PC-9 (cell line): ENCODE results near the gene TCP11. TPM values are rescaled to one million over a fixed set of nuclear protein-coding genes. Genes with fewer than 3 reads are reported as not detected.

Experiments
- BruUV-seq: library from RNA; stranded (reverse); fragments of 400-500 nt; replicated peaks from 2 replicates; lab custom pipeline; 2021; lab: Mats Ljungman, UMichigan
- CTCF ChIA-PET: fragments of 300-600 bp; sonication (Branson Sonifier 250); formaldehyde crosslinking; loops from one replicate; lab custom pipeline; 2022; ENCODE audit warnings: antibody characterized with exemption; lab: Charles Lee
- POLR2A ChIA-PET: fragments of 300-600 bp; sonication (Branson Sonifier 250); formaldehyde crosslinking; loops from one replicate; lab custom pipeline; 2022; ENCODE audit warnings: antibody characterized with exemption; ENCODE audit not compliant: unreplicated experiment; lab: Charles Lee
- DNase-seq, 2 experiments: peaks; one replicate each; pipeline versions ENCODE4 v3.0.0 to v3.0.0-alpha.2; 2015 to 2022; ENCODE audit warnings: mixed read lengths in 1 of 2
- H2AFZ ChIP-seq: fragments of 200-600 bp; sonication (generic); 2 replicates; pipeline ENCODE4 v1.8.1; 2017; ENCODE audit warnings: antibody characterized with exemption
- H3F3A ChIP-seq: fragments of 200-600 bp; sonication (generic); 2 replicates; pipeline ENCODE4 v1.8.1; 2017; ENCODE audit warnings: antibody characterized with exemption, mild to moderate bottlenecking, low read depth; ENCODE audit not compliant: insufficient read depth
- H3K27ac ChIP-seq: fragments of 200-600 bp; sonication (generic); 2 replicates; pipeline ENCODE4 v1.6.1; 2016; ENCODE audit warnings: mixed run types
- H3K27me3 ChIP-seq: fragments of 200-600 bp; sonication (generic); 2 replicates; pipeline ENCODE4 v1.6.1; 2016; ENCODE audit warnings: low read depth, mixed run types; ENCODE audit not compliant: insufficient read depth
- H3K36me3 ChIP-seq: fragments of 200-600 bp; sonication (generic); 2 replicates; pipeline ENCODE4 v1.6.1; 2016; ENCODE audit warnings: low read depth, mixed run types
- H3K4me1 ChIP-seq: fragments of 200-600 bp; sonication (generic); replicated peaks from 2 replicates; pipeline ENCODE4 v1.6.1; 2016; ENCODE audit warnings: mixed run types; ENCODE audit not compliant: insufficient read depth
- H3K4me2 ChIP-seq: fragments of 200-600 bp; sonication (generic); 2 replicates; pipeline ENCODE4 v1.6.1; 2017; ENCODE audit warnings: mixed run types
- H3K4me3 ChIP-seq: fragments of 200-600 bp; sonication (generic); 2 replicates; pipeline ENCODE4 v1.6.1; 2016; ENCODE audit warnings: mixed run types
- H3K79me2 ChIP-seq: fragments of 200-600 bp; sonication (generic); 2 replicates; pipeline ENCODE4 v1.6.1; 2017; ENCODE audit warnings: low read depth, mixed run types
- H3K9me2 ChIP-seq: fragments of 200-600 bp; sonication (generic); 2 replicates; pipeline ENCODE4 v1.8.1; 2017; ENCODE audit warnings: mild to moderate bottlenecking; ENCODE audit not compliant: insufficient read depth
- H3K9me3 ChIP-seq: fragments of 200-600 bp; sonication (generic); 2 replicates; pipeline ENCODE4 v1.8.1; 2016; ENCODE audit warnings: low read depth; ENCODE audit not compliant: insufficient read depth
- H4K20me1 ChIP-seq: fragments of 200-600 bp; sonication (generic); 2 replicates; pipeline ENCODE4 v1.8.1; 2017; ENCODE audit not compliant: insufficient read depth
- EZH2 ChIP-seq: fragments of 200-600 bp; sonication (generic); IDR thresholded peaks from 2 replicates; pipeline ENCODE4 v1.8.0; 2017; ENCODE audit warnings: antibody characterized with exemption, low read depth
- intact Hi-C: fragments of 100-400 bp; cut with micrococcal nuclease; formaldehyde crosslinking; loops from one replicate; pipeline ENCODE4 v1.10.0; 2022; ENCODE audit not compliant: unreplicated experiment
- total RNA-seq: library from RNA; stranded (reverse); gene quantifications from 2 replicates; pipeline ENCODE4 v1.2.3, GENCODE V29; 2021
- TF ChIP-seq, protein P1 (sequence below): fragments of 200-600 bp; sonication (generic); conservative IDR thresholded peaks from 2 replicates; pipeline ENCODE4 v1.6.1; 2017; ENCODE audit warnings: mixed run types, antibody characterized with exemption, mild to moderate bottlenecking, moderate library complexity

Gene TCP11
- total RNA-seq, 1 experiment from 2014 or later, result not detected

DNA sequence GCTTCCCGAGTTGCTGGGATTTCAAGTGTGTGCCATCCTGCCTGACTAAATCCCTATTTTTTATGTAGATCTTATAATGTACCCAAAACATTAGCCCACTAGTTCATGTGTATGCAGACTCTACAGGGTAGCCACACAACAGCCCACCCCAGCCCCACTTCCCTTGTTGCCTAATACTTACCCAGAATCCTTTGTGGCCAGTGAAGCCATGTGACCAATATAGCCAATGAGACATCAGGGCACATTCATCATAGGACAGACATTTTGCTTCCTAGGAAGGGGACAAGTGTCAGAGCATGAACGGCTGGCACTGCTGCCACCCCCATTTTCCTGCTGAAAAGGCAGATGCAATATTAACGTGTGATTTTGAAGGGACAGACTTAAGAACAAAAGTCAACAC lies 36.0 kb upstream of the TCP11 start:
- H3K4me3 ChIP-seq, result no peak overlapping the region
- no peaks in the 10 kb centered on the region for H3K27me3 ChIP-seq
- no TSS peak for BruUV-seq
- H3K9me3 ChIP-seq, result no peaks in the 10 kb centered on the region
- TF ChIP-seq EZH2, result no peak
- TF ChIP-seq, protein P1, sequence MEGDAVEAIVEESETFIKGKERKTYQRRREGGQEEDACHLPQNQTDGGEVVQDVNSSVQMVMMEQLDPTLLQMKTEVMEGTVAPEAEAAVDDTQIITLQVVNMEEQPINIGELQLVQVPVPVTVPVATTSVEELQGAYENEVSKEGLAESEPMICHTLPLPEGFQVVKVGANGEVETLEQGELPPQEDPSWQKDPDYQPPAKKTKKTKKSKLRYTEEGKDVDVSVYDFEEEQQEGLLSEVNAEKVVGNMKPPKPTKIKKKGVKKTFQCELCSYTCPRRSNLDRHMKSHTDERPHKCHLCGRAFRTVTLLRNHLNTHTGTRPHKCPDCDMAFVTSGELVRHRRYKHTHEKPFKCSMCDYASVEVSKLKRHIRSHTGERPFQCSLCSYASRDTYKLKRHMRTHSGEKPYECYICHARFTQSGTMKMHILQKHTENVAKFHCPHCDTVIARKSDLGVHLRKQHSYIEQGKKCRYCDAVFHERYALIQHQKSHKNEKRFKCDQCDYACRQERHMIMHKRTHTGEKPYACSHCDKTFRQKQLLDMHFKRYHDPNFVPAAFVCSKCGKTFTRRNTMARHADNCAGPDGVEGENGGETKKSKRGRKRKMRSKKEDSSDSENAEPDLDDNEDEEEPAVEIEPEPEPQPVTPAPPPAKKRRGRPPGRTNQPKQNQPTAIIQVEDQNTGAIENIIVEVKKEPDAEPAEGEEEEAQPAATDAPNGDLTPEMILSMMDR, result no peak
- DNase-seq, result no peak
- H3F3A ChIP-seq, result peaks cover 35% of the 10 kb centered on the region; the same call in 1 of the 2 replicates
- H3K4me2 ChIP-seq, result no peak overlapping the region
- no peaks in the 10 kb centered on the region for H3K36me3 ChIP-seq
- ChIA-PET POLR2A (no interaction called here), CTCF (no interaction called here)
- no peaks in the 10 kb centered on the region for H3K79me2 ChIP-seq
- intact Hi-C loops, result no loop called here
- no peak overlapping the region for H2AFZ ChIP-seq
- no peaks in the 10 kb centered on the region for H4K20me1 ChIP-seq
- H3K9me2 ChIP-seq, result no peaks in the 10 kb centered on the region
- H3K27ac ChIP-seq, result no peak overlapping the region
- peaks cover 41% of the 10 kb centered on the region for H3K4me1 ChIP-seq

DNA sequence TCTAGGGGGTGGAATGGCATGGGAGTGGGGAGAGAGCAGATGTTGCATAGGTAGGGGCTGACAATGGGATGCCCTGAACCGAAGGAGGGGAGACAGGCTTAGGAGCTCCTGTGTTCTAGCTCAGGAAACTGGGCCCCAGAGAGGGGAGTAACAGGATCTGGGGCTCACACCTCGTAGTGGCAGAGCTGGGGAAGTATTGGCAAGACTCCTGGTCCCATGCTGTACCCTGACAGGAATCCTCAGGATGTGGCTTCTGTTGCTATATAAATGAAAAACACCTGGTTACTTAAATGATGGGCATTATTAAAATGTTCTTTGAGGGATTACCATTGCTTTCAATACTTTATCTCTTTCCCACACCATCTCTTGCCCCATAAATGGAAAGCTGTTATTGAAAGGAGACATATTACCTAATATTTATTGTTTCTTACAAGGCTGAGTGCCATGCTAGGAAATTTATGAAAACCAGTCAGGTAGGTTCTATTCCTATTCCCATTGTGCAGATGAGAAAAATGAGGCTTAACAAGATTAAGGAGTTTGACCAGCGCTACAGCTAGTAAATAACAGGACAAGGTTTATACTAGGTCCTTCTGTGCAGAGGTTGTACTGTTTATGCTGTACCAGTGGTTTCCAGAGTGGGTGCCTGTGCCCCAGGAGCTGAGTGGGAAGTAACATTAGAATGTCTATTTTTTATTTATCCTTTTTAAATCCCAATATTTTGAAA lies 35.3 kb upstream of the TCP11 start:
- no peak for DNase-seq

DNA sequence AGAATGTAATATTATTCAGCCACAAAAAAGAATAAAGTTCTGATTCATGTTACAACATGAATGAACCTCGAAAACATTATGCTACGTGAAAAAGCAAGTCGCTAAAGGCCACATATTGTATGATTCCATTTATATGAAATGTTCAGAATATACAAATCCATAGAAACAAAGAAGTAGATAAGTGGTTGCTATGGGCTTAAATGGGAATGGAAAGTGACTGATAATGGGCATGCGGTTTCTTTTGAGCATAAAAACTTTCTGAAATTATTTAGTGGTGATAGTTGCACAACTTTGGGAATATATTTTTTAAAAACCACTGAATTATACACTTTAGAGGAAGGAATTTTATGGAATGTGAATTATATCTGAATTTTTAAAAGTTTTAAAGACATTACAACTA lies 33.4 kb upstream of the TCP11 start:
- H3K4me3 ChIP-seq, result no peak overlapping the region
- no peak overlapping the region for H2AFZ ChIP-seq
- no peak overlapping the region for H3K4me2 ChIP-seq
- no peaks in the 10 kb centered on the region for H3K9me3 ChIP-seq
- no peak for TF ChIP-seq EZH2
- TF ChIP-seq, protein P1, result no peak
- CTCF ChIA-PET, result interaction anchor here (0.6 kb wide), 1 partner anchor 627 kb away, joined by 3 read pairs; no protein-coding TSS in a partner anchor
- H4K20me1 ChIP-seq, result no peaks in the 10 kb centered on the region
- H3K27ac ChIP-seq, result no peak overlapping the region
- H3K79me2 ChIP-seq, result no peaks in the 10 kb centered on the region
- H3F3A ChIP-seq, result peaks cover 22% of the 10 kb centered on the region; the same call in 1 of the 2 replicates
- POLR2A ChIA-PET, result interaction anchor here (0.7 kb wide), 1 partner anchor 37 kb away, joined by 5 read pairs; no protein-coding TSS in a partner anchor
- H3K27me3 ChIP-seq, result no peaks in the 10 kb centered on the region
- H3K36me3 ChIP-seq, result no peaks in the 10 kb centered on the region
- intact Hi-C loops, result no loop called here
- H3K4me1 ChIP-seq, result peaks cover 25% of the 10 kb centered on the region
- no TSS peak for BruUV-seq
- no peaks in the 10 kb centered on the region for H3K9me2 ChIP-seq
- DNase-seq, result no peak

More for the DNA sequence above, 35.3 kb upstream of the TCP11 start:
- Histone ChIP-seq H3F3A (peaks cover 31% of the 10 kb centered on the region; the same call in 1 of the 2 replicates), H4K20me1 (no peaks in the 10 kb centered on the region), H3K36me3 (no peaks in the 10 kb centered on the region), H3K9me2 (no peaks in the 10 kb centered on the region), H3K27ac (no peak overlapping the region), H3K4me2 (no peak overlapping the region), H3K9me3 (no peaks in the 10 kb centered on the region), H3K4me3 (no peak overlapping the region), H3K79me2 (no peaks in the 10 kb centered on the region), H3K4me1 (peaks cover 38% of the 10 kb centered on the region), H2AFZ (no peak overlapping the region), H3K27me3 (no peaks in the 10 kb centered on the region)
- CTCF ChIA-PET, result no interaction called here
- intact Hi-C loops, result no loop called here
- BruUV-seq, result no TSS peak
- POLR2A ChIA-PET, result no interaction called here
- TF ChIP-seq EZH2, result no peak
- TF ChIP-seq, protein P1, result no peak
